ENCODE measurements around the gene KLK7.
A peak's percentile ranks its signal among the peaks of the same experiment; 100 is the strongest.
"Not testable (repeated sequence)": the region's sequence is repeated elsewhere in the genome, so short reads cannot be mapped to it uniquely, and the experiment has no call there.

The KLK7 gene

GRCh38 chr19:50975766-50976165, 8.0 kb downstream of the KLK7 start:
- CTCF ChIA-PET, result no interaction called here

GRCh38 chr19:50974702-50975556, 8.8 kb downstream of the KLK7 start:
- TF ChIP-seq CTCF (conservative IDR thresholded peaks at IDR 0.05; ENCODE audit: low read depth), result no peak
- ChIA-PET POLR2A (ENCODE audit: low non-redundant PET) (no interaction called here), CTCF (no interaction called here)
- H3K27ac ChIP-seq, result no peak overlapping the region
- DNase-seq (ENCODE audit: low spot score), result no peak

More at GRCh38 chr19:50975766-50976165, 8.0 kb downstream of the KLK7 start:
- POLR2A ChIA-PET (ENCODE audit: low non-redundant PET), result no interaction called here
- no peak overlapping the region for H3K27ac ChIP-seq
- peak; percentile 85 for DNase-seq (ENCODE audit: low spot score)
- TF ChIP-seq CTCF (conservative IDR thresholded peaks at IDR 0.05; ENCODE audit: low read depth), result no peak

- ChIA-PET CTCF (no interaction called here), POLR2A (ENCODE audit: low non-redundant PET) (no interaction called here)
- H3K27ac ChIP-seq, result no peak overlapping the region
- DNase-seq (ENCODE audit: low spot score), result no peak
- no peak for TF ChIP-seq CTCF (conservative IDR thresholded peaks at IDR 0.05; ENCODE audit: low read depth)
Observed at GRCh38 chr19:50972795-50973376, 10.8 kb downstream of the KLK7 start.

GRCh38 chr19:50969810-50970209, 13.9 kb downstream of the KLK7 start:
- DNase-seq (ENCODE audit: low spot score); POLR2A ChIA-PET (ENCODE audit: low non-redundant PET); H3K27ac ChIP-seq: not testable (repeated sequence)
- CTCF ChIA-PET, result interaction anchor here (1.6 kb wide), 1 partner anchor 40 kb away, joined by 4 read pairs; no protein-coding TSS in a partner anchor

- TF ChIP-seq CTCF (conservative IDR thresholded peaks at IDR 0.05; ENCODE audit: low read depth), result no peak
- POLR2A ChIA-PET (ENCODE audit: low non-redundant PET), result no interaction called here
- H3K27ac ChIP-seq, result no peak within 1 kb of the TSS
- CTCF ChIA-PET, result no interaction called here
- peak; percentile 59 for DNase-seq (ENCODE audit: low spot score)
Observed at GRCh38 chr19:50969413-50969760, 14.3 kb downstream of the KLK7 start, which contains the start of gene KLK6. Gene KLK6, minus strand, starts transcription at chr19:50969591. Its CDS starts 1,487 bp downstream, at chr19:50968104.

- CTCF ChIA-PET, result no interaction called here
- TF ChIP-seq CTCF (conservative IDR thresholded peaks at IDR 0.05; ENCODE audit: low read depth), result no peak
- no peak overlapping the region for H3K27ac ChIP-seq
- no peak for DNase-seq (ENCODE audit: low spot score)
- POLR2A ChIA-PET (ENCODE audit: low non-redundant PET), result no interaction called here
Observed at GRCh38 chr19:50968716-50969412, 14.9 kb downstream of the KLK7 start.
